Astrocyte of the cerebellum (primary cell): ENCODE results near the gene CHMP3.
A peak's percentile ranks its signal among the peaks of the same experiment; 100 is the strongest.

ENCODE experiments used
- DNase-seq: peaks from one replicate; pipeline ENCODE4 v3.0.0-alpha.2; 2011; ENCODE audit warnings: low read depth
- H3K4me3 ChIP-seq: 2 replicates; pipeline ENCODE4 v1.5.1; 2011; ENCODE audit warnings: mild to moderate bottlenecking, low read depth, low read length, moderate library complexity
- CTCF ChIP-seq: IDR thresholded peaks from 2 replicates; pipeline ENCODE4 v1.5.1; 2012; ENCODE audit warnings: low read length, low read depth, moderate library complexity, mild to moderate bottlenecking; ENCODE audit errors: missing control alignments
- in situ Hi-C: cut with HindIII; loops from 2 replicates; pipeline ENCODE4 v1.10.0; 2017; ENCODE audit warnings: low sequenced_read_pairs

CHMP3 gene

GRCh38 chr2:86480105-86480504 lies 83.1 kb downstream of the CHMP3 start:
- no peak for DNase-seq
- no peak for TF ChIP-seq CTCF
- in situ Hi-C loops: no loop called here
- H3K4me3 ChIP-seq: no peak overlapping the region

- no peak for TF ChIP-seq CTCF
- DNase-seq: no peak
- H3K4me3 ChIP-seq: no peak overlapping the region
- in situ Hi-C loops: no loop called here
Observed at GRCh38 chr2:86477349-86477748, 85.9 kb downstream of the CHMP3 start.

GRCh38 chr2:86476918-86477317 lies 86.3 kb downstream of the CHMP3 start:
- in situ Hi-C loops: no loop called here
- no peak for TF ChIP-seq CTCF
- DNase-seq: no peak
- H3K4me3 ChIP-seq: no peak overlapping the region

- in situ Hi-C loops: no loop called here
- DNase-seq: peak; percentile 38
- no peak overlapping the region for H3K4me3 ChIP-seq
- no peak for TF ChIP-seq CTCF
Observed at GRCh38 chr2:86476092-86476491, 87.2 kb downstream of the CHMP3 start.

- DNase-seq: no peak
- H3K4me3 ChIP-seq: no peak overlapping the region
- TF ChIP-seq CTCF: no peak
- in situ Hi-C loops: no loop called here
Observed at GRCh38 chr2:86471637-86472036, 91.6 kb downstream of the CHMP3 start.

GRCh38 chr2:86470890-86471289 lies 92.4 kb downstream of the CHMP3 start:
- DNase-seq: no peak
- H3K4me3 ChIP-seq: no peak overlapping the region
- TF ChIP-seq CTCF: no peak
- in situ Hi-C loops: no loop called here
